Upper lobe of right lung (tissue), 1 donor: ENCODE results near the gene CKAP5. TPM values are rescaled to one million over a fixed set of nuclear protein-coding genes. Genes with fewer than 3 reads are reported as not detected.

Source experiments
- ATAC-seq: fragments of 200-7000 bp; cut with Tn5 transposase; one replicate; pipeline ENCODE4 v1.9.1; 2020; ENCODE audit warnings: mild to moderate bottlenecking, moderate library complexity
- DNase-seq: peaks from one replicate; pipeline ENCODE4 v3.0.0-alpha.2; 2020
- H3K27ac ChIP-seq: fragments of 200-600 bp; one replicate; pipeline ENCODE4 v1.8.0; 2022
- H3K27me3 ChIP-seq: fragments of 200-600 bp; one replicate; pipeline ENCODE4 v1.8.0; 2022; ENCODE audit warnings: mild to moderate bottlenecking
- H3K36me3 ChIP-seq: fragments of 200-600 bp; one replicate; pipeline ENCODE4 v1.8.0; 2022
- H3K4me1 ChIP-seq: fragments of 200-600 bp; one replicate; pipeline ENCODE4 v1.8.0; 2022
- H3K4me3 ChIP-seq: fragments of 200-600 bp; one replicate; pipeline ENCODE4 v1.8.0; 2022; ENCODE audit warnings: mild to moderate bottlenecking
- H3K9me3 ChIP-seq: fragments of 200-600 bp; one replicate; pipeline ENCODE4 v1.8.0; 2022
- CTCF ChIP-seq: fragments of 200-600 bp; IDR thresholded peaks from one replicate; pipeline ENCODE4 v1.8.0; 2022; ENCODE audit warnings: antibody characterized with exemption
- intact Hi-C: fragments of 100-400 bp; cut with DNase I; formaldehyde crosslinking; loops from one replicate; pipeline ENCODE4 v1.11.0; 2022
- total RNA-seq: library from RNA; stranded (reverse); fragmentation: NEBNext Ultra II Directional; extraction: Animal tissue kit (Norgen Biotek cat#: 25700); gene quantifications from one replicate; pipeline ENCODE4 v1.2.1, GENCODE V29; 2021
- donor health status: DM: no; HTN: yes; CAD: no; lungs with severe emphysema.

Gene CKAP5
- total RNA-seq, 1 donor from 2014 or later = 56.3 TPM

DNA sequence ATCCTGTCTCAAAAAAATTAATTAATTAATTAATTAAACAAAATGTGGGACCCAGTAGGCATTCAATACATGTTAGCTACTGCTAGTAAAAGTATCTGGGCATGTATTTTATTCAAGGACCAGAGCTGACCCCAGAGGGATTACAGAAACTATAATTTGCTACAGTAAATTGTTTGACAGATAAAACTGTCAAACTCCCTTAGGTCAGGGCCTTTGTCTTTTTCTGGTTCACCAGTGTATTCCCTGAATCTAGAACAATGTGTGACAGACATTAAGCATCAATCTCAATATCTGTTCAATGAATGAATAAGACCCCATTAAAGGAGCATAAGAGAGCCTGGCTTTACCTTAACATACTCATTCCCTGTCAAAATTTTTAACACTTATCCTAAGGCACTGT, 6.0 kb downstream of the CKAP5 start:
- peaks cover 14% of the 10 kb centered on the region for H3K4me1 ChIP-seq
- TF ChIP-seq CTCF = no peak
- no peaks in the 10 kb centered on the region for H3K36me3 ChIP-seq
- no peak overlapping the region for H3K4me3 ChIP-seq
- intact Hi-C loops = no loop called here
- no peak overlapping the region for H3K27ac ChIP-seq
- DNase-seq (no peak), ATAC-seq (no peak)
- no peaks in the 10 kb centered on the region for H3K27me3 ChIP-seq
- no peaks in the 10 kb centered on the region for H3K9me3 ChIP-seq

- DNase-seq (no peak), ATAC-seq (no peak)
- Histone ChIP-seq H3K4me1 (peaks cover 5% of the 10 kb centered on the region), H3K27me3 (no peaks in the 10 kb centered on the region), H3K36me3 (no peaks in the 10 kb centered on the region), H3K4me3 (no peak overlapping the region), H3K27ac (no peak overlapping the region), H3K9me3 (no peaks in the 10 kb centered on the region)
- no peak for TF ChIP-seq CTCF
- intact Hi-C loops = no loop called here
These were observed 7.6 kb downstream of the CKAP5 start for GRCh38 chr11:46838501-46838900.

- no peak overlapping the region for H3K4me3 ChIP-seq
- H3K36me3 ChIP-seq = no peaks in the 10 kb centered on the region
- no peak overlapping the region for H3K27ac ChIP-seq
- H3K4me1 ChIP-seq = peaks cover 5% of the 10 kb centered on the region
- DNase-seq (no peak), ATAC-seq (no peak)
- intact Hi-C loops = no loop called here
- no peaks in the 10 kb centered on the region for H3K27me3 ChIP-seq
- no peaks in the 10 kb centered on the region for H3K9me3 ChIP-seq
- no peak for TF ChIP-seq CTCF
These were observed 8.2 kb downstream of the CKAP5 start for GRCh38 chr11:46837860-46838259.

- Histone ChIP-seq H3K27me3 (no peaks in the 10 kb centered on the region), H3K27ac (no peak overlapping the region), H3K4me3 (no peak overlapping the region), H3K4me1 (peaks cover 5% of the 10 kb centered on the region), H3K9me3 (no peaks in the 10 kb centered on the region), H3K36me3 (no peaks in the 10 kb centered on the region)
- no peak for TF ChIP-seq CTCF
- no peak for ATAC-seq
- no peak for DNase-seq
- intact Hi-C loops = no loop called here
These were observed 9.2 kb downstream of the CKAP5 start for GRCh38 chr11:46836870-46837269.

DNA sequence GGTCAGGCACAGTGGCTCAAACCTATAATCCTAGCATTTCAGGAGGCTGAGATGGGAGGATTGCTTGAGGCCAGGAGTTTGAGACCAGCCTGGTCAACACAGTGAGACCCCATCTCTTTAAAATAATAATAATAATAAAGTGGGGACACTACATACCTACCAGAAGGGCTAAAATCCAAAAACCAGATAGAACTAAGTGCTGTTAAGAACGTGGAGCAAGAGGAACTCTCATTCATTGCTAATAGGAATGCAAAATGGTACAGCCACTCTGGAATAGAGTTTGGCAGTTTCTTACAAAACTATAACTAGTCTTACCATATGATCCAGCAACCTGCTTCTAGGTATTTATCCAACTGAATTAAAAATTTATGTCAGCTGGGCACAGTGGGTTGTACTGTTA, 9.6 kb downstream of the CKAP5 start:
- Histone ChIP-seq H3K27ac (no peak overlapping the region), H3K4me3 (no peak overlapping the region)

More for the DNA sequence above, 9.6 kb downstream of the CKAP5 start:
- Histone ChIP-seq H3K36me3 (no peaks in the 10 kb centered on the region), H3K27me3 (no peaks in the 10 kb centered on the region), H3K9me3 (no peaks in the 10 kb centered on the region), H3K4me1 (peaks cover 5% of the 10 kb centered on the region)
- no peak for TF ChIP-seq CTCF
- ATAC-seq = no peak
- DNase-seq = no peak
- intact Hi-C loops = no loop called here
